GM19351 (cell line): Measurements from ENCODE around the gene ADGRV1.
A peak's percentile ranks its signal among the peaks of the same experiment; 100 is the strongest.

Experiments used
- ATAC-seq: cut with Tn5 transposase; IDR thresholded peaks from one replicate; pipeline ENCODE4 v1.9.1; 2021; ENCODE audit warnings: mild to moderate bottlenecking, moderate library complexity; ENCODE audit not compliant: unreplicated experiment

Gene ADGRV1

DNA sequence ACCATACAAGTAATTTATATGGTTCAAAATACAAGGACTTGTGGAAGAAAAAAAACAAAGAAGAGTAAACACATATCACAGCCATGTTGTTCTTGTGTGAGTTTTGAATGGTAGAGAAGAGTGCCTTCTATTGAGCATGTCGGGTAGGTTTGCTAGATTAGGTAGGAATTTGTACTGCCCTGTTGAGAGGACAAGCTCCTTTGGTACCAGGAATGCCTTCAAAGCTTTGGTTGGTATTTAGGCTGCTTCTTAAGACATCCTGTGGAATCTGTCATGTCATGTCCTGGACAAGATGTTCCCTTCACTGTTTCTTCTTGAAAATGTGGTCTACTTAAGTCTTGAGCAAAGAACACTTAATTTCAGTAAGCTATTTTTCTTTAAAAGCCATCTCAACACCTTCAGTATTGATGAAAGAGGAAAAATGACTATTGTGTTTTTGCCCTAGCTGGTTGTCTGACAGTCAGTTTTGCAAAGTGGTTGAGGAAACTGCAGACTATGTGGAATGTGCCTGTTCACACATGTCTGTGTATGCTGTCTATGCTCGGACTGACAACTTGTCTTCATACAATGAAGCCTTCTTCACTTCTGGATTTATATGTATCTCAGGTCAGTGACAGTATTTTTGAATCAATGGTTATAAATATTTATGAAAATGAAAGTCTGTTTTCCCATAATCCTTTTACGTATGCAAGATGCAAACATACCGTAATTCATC lies 296.9 kb downstream of the ADGRV1 start:
- no peak for ATAC-seq

DNA sequence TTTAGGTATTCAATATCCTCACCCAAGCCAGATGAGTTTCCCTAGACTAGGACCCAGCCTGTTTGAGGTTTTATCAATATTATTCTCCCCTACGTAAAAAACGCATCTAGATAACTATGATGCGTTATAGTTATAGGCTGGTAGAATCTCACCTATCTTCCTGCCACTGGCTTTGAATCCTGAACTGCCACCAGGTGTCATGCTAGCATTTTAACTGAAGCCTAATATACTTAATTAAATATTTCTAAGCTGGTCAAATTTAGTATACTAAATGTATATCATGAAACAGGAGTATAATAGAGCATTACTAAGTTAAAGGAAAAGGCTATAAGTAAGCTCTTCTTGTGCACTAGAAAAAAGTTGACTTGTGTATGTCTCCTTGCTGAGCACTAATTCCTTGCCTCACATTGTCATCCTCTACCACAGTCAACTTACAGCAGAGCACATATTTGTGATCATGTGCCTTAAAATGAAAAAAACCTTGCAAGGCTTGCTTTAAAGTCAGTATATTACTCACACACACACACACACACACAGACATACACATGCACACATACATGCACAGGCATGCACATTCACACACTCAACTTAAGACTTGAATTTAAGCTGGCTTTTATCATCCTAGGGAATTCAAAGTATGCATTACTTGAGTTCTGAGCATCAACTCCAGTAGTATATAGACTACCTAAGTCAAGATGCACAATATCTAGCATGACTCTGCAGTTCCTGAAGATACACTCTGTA lies 303.4 kb downstream of the ADGRV1 start:
- ATAC-seq = no peak

DNA sequence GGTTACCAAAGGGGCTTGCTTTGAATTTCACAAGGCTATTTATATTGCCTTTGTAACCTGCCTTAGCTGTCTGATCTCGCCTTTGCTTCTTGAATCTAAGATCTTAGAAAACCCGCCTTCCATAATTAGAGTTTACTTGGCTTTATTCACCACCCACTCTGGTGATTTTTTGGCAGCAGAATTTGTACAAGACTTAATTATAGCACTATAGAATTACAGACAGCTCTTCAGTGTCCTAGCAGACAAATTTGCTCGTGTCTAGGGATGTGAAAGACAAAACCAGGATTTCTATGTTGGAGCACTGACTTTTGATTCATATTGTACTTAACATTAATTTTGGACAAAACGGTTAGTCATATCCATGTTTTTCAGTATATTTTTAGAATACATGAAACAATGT lies 306.6 kb downstream of the ADGRV1 start:
- ATAC-seq = no peak

DNA sequence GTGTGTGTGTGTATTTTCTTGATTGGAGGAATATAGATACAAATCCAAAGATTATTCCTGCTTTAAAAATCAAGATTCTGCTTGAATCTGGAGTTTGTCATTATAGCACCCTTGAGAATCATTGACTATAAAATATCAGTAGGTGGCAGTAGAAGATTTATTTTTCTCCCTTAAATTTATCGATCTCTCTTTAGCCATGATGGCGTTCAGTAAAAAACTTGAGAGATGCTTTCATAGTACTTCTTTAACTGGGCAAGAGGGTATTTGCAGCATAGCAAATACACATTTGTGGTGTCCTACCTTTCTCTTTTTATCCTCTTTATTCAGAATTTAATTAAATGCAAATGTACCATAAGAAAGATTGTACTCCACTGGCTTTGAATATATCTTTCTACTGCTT lies 307.7 kb downstream of the ADGRV1 start:
- ATAC-seq = peak; percentile 72

DNA sequence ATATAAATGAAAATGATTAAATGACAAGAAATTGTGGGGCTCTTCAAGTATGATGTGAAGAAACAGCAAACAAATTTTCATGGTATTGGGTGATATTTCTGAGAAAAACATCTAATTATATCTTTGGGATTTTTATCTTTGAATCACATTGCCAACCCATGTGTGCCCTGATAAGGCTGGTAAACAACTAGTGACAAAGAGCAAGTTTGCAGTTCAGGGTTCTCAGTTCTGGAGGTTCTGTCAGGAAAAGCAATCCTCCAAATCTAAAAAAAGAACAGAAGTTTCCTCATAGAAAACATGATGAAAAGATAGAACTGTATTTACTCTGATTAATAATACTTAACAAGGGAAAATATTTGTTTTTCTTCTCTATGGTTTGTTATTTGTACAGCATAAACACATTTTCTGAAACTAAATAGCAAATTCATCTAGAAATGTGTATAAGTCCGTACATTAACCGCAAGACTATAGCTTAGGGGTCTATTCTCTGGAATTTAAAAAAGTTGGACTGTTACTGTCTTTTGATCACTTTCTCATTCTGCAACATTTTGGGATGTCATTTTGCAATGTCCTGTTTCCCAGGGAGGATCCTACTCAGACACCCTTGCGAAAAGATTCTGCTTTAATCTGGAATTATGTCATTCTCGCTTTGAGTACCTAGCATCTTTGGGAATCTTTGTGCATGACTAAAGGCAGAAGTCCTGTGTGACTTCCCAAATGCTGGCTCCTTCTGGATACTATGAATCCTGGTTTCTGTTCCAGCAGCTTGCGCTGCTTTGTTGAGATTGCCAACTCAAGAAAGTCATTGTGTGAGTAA lies 308.5 kb downstream of the ADGRV1 start:
- ATAC-seq = no peak

DNA sequence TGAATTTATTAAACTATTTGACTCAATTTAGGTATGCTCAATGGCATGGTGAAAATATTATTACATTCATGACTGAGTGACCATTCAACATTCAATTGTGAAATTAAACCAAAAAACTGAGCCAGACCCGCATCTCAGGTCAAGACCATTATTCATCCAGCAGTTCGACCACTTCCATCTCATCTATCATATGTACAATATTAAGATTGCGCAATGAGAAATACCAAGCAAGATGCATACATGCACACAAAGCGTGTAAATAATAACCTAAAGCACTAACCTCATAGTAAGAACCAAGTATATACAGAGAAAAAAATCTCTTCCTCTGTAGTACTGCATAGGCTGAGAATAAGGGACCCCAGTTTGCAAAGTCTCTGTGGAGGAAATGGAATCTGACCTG lies 310.2 kb downstream of the ADGRV1 start:
- ATAC-seq = no peak

DNA sequence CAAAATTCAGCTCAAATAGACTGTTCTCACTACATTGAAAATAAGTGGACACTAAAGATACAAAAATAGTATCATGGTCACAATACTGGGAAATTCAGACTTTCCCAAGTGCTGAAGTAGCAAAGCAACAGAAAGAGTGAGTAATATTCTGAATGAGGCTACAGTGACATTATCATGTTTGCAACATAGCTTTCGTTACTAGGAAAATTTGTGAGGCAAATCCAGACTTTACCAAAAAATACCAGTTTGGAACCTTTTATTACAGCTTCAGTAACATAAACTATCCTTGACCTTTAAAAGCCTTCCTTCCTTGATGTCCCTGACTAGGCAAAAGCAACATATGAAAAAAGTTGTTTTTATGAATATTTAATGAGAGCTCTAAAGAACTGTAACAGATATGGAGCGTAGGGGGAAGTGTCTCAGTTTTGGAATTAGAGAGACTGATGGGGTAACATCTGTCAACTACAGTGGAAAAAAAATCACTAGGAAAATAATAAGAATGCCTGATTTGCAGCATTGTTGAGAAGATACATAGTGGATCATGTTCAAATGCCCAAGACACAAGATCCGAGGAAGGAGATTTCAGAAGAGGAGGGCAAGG lies 312.9 kb downstream of the ADGRV1 start:
- ATAC-seq = no peak

DNA sequence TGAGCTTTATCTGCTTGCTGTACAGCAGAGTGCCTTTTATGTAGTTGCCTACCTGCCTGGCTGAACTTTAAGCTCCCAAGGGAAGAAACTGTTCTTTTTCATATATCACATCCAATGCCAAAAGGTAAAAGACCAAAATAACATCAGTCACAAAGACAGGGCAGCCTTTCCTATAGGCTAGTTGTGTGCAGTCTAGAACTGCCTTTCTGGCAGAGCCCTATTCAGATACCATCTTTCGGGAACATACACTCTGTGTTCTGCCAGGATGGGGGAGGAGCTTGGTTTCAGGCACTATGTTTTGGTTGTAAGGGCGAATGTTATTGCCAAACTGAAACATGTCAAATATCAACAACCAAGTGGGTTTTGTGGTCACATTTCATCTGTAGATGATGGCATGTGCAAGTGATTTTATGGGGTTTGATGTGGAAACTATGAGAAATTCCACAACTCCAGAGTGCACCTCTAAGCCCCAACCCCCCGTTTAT lies 314.5 kb downstream of the ADGRV1 start:
- no peak for ATAC-seq

DNA sequence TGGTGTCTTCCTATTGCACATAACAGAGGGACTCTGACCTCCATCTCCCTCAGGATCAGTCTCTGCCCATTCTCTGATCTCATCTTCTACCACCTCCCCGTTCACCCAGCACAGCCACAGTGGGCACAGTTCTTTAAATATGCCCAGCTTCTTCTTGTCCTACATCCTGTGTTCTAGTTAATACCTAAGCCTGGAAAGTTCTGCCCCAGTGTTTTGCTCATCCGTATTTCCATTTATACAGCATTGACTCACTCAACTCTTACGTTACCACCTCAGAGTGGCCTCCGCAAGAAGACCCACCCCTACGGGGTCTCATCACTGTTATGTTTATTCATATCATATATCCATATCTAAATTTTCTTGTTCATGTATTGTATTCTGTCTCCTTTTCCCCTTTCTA lies 315.5 kb downstream of the ADGRV1 start:
- no peak for ATAC-seq

DNA sequence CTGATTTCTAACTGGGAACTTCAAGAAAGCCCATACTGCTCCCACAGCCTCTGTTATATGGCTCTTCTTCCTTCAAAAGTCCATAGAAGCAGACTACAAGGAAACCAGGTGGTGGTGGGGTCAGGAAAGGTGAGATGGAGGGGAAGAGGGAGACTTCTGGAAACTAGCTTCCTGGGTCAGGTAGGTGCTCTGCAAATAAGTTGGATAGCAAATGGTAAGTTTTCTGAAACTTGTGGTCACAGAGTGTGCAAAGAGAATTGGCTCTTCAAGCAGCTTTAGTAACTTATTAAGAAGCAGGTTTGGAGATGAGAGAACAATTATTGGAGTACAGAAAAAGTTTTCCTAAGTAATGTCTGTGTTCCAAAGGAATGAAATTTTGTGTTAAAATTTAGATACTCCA lies 316.9 kb downstream of the ADGRV1 start:
- ATAC-seq = no peak

DNA sequence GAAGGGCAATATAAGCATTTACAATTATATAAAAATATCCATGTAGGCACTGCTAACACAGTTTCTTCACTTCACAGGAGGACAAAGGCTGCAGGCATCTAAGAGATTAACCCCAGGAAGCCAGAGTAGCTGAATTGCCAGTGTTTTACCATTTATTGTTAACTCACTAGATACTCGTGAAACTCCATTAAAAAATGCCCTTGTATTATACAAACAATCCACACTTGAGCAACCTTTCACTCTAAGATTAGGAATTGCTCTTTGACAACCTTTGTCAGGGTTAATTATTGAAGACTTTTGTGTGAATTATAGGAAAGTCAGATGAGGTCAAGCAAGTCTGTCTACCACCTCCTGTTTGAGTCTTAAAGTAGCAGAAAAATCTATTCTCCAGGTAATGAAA lies 317.8 kb downstream of the ADGRV1 start:
- no peak for ATAC-seq

DNA sequence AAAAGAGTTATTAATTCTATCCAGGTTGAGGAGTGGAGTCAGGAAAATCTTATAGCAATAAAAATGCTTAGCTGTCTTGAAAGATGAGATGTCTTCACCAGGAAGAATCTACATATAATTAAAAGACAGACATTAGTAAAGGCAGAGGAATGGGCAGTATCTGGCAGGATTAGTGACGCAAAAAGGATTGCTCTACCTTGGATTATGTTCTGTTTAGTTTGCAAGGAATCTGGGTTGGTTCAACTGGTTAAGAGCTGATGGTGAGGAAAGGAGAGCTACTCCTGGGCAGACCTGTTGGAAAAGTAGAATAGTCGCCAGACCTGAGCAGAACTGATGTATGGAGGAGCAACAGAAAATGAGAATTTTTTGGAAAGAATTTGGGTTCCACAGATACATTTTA lies 318.5 kb downstream of the ADGRV1 start:
- no peak for ATAC-seq

DNA sequence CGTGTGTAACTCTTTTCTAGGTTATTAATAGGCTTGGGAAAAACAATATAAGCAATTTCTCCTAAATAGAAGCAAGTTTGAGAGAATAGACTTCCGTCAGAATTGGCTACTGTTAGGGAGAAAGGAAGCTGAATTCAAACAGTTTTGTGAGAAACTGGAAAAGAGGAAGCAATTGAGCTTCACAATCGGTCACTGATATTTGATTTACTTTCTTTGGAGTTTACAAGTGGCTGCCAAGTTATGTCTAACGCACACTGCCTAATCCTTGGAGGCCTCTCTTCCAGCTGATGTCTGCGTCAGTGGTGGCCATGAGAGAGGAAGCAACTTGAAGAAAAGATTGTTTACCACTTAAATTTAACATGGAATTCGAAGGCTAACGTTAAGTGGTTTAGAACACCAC lies 319.5 kb downstream of the ADGRV1 start:
- no peak for ATAC-seq

DNA sequence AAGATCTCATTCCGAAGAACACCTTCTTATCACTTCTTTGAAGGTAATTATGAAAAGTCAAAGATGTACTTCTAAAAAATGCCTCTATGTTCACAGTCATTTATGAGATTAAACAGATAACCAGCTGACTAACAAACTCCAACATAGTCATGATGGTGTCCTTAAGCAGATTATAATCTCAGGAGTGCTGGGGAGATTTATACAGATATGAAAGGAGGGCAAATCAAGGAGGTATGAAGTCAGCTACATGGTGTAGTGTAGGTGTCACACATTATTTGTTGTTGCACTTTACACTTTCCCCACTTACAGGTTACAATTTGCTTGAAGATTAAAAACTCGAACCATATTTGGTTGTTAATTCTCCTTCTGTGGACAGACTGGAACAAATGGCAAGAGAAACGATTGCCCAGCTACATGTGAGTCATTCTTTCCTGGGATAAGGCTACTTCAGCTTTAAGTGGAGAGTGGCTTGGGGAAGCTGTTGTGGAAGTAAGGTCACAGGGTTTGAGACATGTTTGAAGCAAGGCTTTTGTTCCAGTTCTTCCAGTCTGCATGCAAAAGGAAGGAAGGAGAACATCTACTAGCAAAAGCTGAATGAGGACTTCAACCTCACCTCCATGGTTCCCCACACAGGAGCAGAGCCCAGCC lies 320.1 kb downstream of the ADGRV1 start:
- no peak for ATAC-seq

DNA sequence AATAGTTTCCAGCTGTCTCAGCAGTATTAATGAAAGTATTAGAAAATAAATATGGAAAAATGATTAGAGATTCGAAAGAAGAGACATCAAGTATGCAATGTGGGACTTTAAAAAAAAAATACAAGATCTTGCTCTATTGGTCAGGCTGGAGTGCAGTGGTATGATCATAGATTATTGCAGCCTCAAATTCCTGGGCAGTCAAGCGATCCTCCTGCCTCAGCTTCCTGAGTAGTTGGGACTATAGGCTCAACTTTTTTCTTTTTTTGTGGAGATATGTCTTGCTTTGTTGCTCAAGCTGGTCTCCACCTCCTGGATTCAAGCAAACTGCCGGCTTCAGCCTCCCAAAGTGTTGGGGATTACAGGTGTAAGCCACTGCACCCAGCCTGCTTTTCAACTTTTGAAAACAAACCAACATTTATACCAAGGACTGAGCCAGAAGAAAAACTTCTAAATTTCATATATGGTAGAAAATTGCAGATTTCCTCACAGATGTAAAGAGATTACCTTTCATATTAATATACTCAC lies 323.1 kb downstream of the ADGRV1 start:
- no peak for ATAC-seq

DNA sequence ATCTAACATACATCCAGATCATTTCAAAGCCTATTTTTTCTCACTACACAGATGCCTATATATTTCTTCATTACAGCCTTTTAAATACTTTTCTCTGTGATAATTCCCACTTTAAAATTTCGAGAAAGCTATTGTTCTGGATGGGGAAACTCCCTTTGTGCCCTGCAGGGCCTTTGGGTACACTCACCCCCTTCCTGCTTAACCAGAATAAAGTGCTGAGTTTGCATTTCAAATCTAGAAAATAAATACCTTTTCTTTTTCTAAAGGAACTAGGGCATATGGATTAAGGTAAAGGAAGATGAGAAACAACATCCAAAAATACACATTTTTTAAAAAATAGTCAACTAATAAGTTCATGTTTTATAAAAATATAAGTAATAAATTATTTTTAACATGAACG lies 323.9 kb downstream of the ADGRV1 start:
- no peak for ATAC-seq

DNA sequence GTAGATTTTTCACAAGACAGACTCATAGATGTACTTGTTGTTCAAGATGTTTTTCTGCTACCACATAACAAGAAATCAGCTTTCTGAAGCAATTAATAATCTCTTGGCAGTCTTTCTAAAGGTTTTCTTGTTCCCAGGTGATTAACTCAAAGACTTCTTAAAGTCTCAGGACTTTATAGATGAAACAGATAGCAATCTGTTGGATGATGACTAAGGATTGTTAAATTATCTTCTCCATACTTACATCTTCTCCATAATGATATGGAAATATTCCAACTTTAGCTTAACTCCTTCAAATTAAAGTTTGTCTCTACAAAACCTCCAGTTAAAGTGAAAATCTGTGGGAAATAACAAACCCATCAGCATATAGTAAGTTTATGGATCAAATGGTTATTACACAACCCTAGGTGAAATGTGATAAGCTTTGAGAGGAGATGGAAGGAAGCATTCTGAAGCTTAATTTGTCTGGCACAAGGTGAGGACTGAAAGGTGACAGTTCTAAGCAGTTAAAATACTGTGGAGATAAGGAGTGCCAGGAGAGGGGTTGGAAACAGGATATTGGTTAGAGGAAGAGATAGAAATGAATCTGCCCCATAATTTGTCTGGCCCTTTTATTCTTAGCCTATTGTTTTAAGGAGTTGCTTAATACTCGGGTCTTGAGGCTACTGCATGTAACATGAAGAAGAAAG lies 326.7 kb downstream of the ADGRV1 start:
- ATAC-seq = no peak

DNA sequence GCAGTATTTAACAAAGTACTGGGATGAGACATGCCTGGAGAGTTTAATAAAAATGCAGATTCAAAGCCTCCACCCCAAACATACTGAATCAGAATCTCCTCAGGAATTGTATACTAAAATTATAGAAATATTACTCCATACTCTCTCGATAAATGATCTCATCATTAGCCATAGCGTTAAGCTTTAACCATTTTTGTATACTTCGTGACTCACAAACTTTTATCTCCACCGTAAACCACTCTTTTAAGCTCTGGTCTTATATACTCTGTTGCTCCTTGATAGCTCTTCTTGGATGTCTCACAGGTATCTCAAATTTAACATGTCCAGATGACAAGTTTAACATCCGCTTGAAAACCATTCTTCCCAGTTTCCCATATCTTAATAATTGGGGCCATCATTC lies 327.8 kb downstream of the ADGRV1 start:
- no peak for ATAC-seq

DNA sequence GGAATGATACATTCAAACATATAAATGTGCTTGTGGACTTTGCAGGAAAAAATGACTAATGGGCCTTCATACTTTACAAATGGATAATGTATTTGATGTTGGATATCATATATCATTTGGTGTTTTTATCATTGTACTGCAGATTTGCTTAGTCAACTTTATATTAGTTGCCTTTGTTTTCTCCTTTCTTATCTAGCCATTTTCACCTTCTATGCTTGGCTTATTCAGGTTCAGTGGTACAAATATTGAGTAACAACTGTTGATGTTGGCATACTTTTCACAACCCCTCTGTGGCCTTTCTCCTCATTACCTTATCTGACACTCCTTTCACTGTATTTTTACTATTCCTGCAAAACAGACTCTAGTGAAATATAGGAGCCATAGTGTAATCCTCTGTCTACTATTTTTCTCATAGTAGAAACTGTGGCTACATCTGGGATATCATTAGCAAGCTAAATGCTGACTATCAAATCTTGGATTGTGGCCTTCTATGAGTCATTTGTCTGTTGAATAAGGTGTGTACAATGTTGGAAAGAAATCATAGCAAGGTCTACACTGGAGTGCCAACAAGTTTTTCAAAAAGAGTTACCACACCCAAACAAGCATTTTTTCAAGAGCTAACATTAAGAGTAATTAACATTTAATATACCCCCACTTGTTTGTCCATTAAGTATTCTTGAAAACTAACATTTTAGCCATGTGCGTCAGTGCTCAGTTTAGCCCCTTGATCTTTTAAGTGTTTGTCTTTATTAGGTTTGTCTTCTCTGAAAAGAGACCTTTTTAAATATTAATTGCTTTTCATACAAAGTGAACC lies 330.1 kb downstream of the ADGRV1 start:
- ATAC-seq = no peak
